Sigmoid colon (tissue), 4 donors: ENCODE measurements around the gene XRN2.

ENCODE experiments used
- CTCF ChIP-seq, 4 experiments: fragments of 450-650 bp in 3 of 4; fragments of 200-600 bp in 1 of 4; IDR thresholded peaks; one replicate each; pipeline ENCODE4 v1.5.1; 2016 to 2019; ENCODE audit warnings: antibody characterized with exemption in 4 of 4, mild to moderate bottlenecking in 3 of 4, moderate library complexity in 2 of 4
- POLR2AphosphoS5 ChIP-seq, 4 donors: sonication (generic); formaldehyde crosslinking; IDR thresholded peaks; one replicate each; pipeline ENCODE4 v1.6.1; 2017; ENCODE audit warnings: antibody characterized with exemption in 4 of 4

- TF ChIP-seq CTCF (IDR thresholded peaks at IDR 0.05) = no peak
- no peak for TF ChIP-seq POLR2AphosphoS5 (IDR thresholded peaks at IDR 0.05)
These were observed 61.3 kb downstream of the XRN2 start for GRCh38 chr20:21364413-21364812.
